ENCODE results near the gene MBD3L4. TPM values are rescaled to one million over a fixed set of nuclear protein-coding genes. Genes with fewer than 3 reads are reported as not detected.

Gene MBD3L4
- total RNA-seq, 1 donor from 2014 or later: not detected

Other genes with a start within 250 kb of the MBD3L4 start
- gene ADGRE1, start 152.6 kb downstream of the MBD3L4 start, total RNA-seq: not detected in 2 replicates
- not detected in 2 replicates for gene MBD3L2B, start 18.7 kb downstream of the MBD3L4 start, total RNA-seq
- not detected in 2 replicates for gene MBD3L5, start 9.6 kb downstream of the MBD3L4 start, total RNA-seq
- not detected in 2 replicates for gene MBD3L2, start 9.1 kb upstream of the MBD3L4 start, total RNA-seq
- gene MBD3L3, start 18.5 kb upstream of the MBD3L4 start, total RNA-seq: not detected in 2 replicates
- 14.9 and 22.3 TPM in 2 replicates for gene ZNF557, start 29.5 kb upstream of the MBD3L4 start, total RNA-seq

Measured in dermis blood vessel endothelial cell (primary cell).